OCI-LY1 (cell line): Measurements from ENCODE around the gene HNRNPC.

Source experiments
- H2AFZ ChIP-seq: fragments of 200-600 bp; sonication (generic), shearing (Covaris generic); 2 replicates; pipeline ENCODE4 v1.6.0; 2014; ENCODE audit warnings: antibody characterized with exemption, mild to moderate bottlenecking, low read length
- H3F3A ChIP-seq: fragments of 200-600 bp; sonication (generic), shearing (Covaris generic); 2 replicates; pipeline ENCODE4 v1.6.0; 2014; ENCODE audit warnings: mild to moderate bottlenecking, antibody characterized with exemption, low read length, moderate library complexity; ENCODE audit not compliant: insufficient read depth
- H3K27ac ChIP-seq: fragments of 200-600 bp; sonication (generic); 2 replicates; pipeline ENCODE4 v1.5.1; 2014; ENCODE audit warnings: low read length, mixed run types, mild to moderate bottlenecking, low read depth; ENCODE audit not compliant: poor library complexity, severe bottlenecking
- H3K27me3 ChIP-seq: fragments of 200-600 bp; sonication (generic); 2 replicates; pipeline ENCODE4 v1.6.0; 2014; ENCODE audit warnings: antibody characterized with exemption, mild to moderate bottlenecking, low read length, moderate library complexity; ENCODE audit not compliant: insufficient read depth
- H3K36me3 ChIP-seq: fragments of 200-600 bp; sonication (generic); 2 replicates; pipeline ENCODE4 v1.6.1; 2014; ENCODE audit warnings: mild to moderate bottlenecking, antibody characterized with exemption, low read length, moderate library complexity, mixed read lengths; ENCODE audit not compliant: insufficient read depth
- H3K4me1 ChIP-seq: fragments of 200-600 bp; sonication (generic); 2 replicates; pipeline ENCODE4 v1.5.1; 2014; ENCODE audit warnings: mild to moderate bottlenecking, low read length, moderate library complexity; ENCODE audit not compliant: insufficient read depth, severe bottlenecking
- H3K4me2 ChIP-seq: fragments of 200-600 bp; sonication (generic), shearing (Covaris generic); 2 replicates; pipeline ENCODE4 v1.6.1; 2014; ENCODE audit warnings: low read length
- H3K4me3 ChIP-seq: fragments of 200-600 bp; sonication (generic); 2 replicates; pipeline ENCODE4 v1.5.1; 2014; ENCODE audit warnings: low read length, low read depth, mild to moderate bottlenecking, mixed read lengths; ENCODE audit not compliant: poor library complexity, severe bottlenecking
- H3K79me2 ChIP-seq: fragments of 200-600 bp; shearing (Covaris generic); 2 replicates; pipeline ENCODE4 v1.6.1; 2016; ENCODE audit warnings: mixed run types, low read length, mixed read lengths; ENCODE audit not compliant: insufficient read depth
- H3K9ac ChIP-seq: fragments of 200-600 bp; sonication (generic), shearing (Covaris generic); 2 replicates; pipeline ENCODE4 v1.6.1; 2014; ENCODE audit warnings: mild to moderate bottlenecking, low read length, mixed read lengths
- H3K9me2 ChIP-seq: fragments of 200-600 bp; sonication (generic), shearing (Covaris generic); 2 replicates; pipeline ENCODE4 v1.6.1; 2014; ENCODE audit warnings: low read depth, mild to moderate bottlenecking, low read length, mixed read lengths
- H3K9me3 ChIP-seq: fragments of 200-600 bp; shearing (Covaris generic); 2 replicates; pipeline ENCODE4 v1.6.1; 2014; ENCODE audit warnings: low read length, mixed read lengths
- H4K20me1 ChIP-seq: fragments of 200-600 bp; sonication (generic), shearing (Covaris generic); 2 replicates; pipeline ENCODE4 v1.6.0; 2016; ENCODE audit warnings: mild to moderate bottlenecking, low read length; ENCODE audit not compliant: insufficient read depth
- CTCF ChIP-seq: fragments of 200-600 bp; sonication (generic), shearing (Covaris generic); IDR thresholded peaks from 2 replicates; pipeline ENCODE4 v1.5.1; 2017; ENCODE audit warnings: mild to moderate bottlenecking, antibody characterized with exemption, low read length, moderate library complexity, mixed read lengths
- EZH2 ChIP-seq: fragments of 200-600 bp; sonication (generic), shearing (Covaris generic); IDR thresholded peaks from 2 replicates; pipeline ENCODE4 v1.8.0; 2017; ENCODE audit warnings: borderline replicate concordance, mixed run types, mild to moderate bottlenecking, antibody characterized with exemption, low read length, moderate library complexity, mixed read lengths

HNRNPC gene

GRCh38 chr14:21201732-21202462 lies 67.3 kb downstream of the HNRNPC start:
- Histone ChIP-seq H4K20me1 (no peaks in the 10 kb centered on the region; the same call in 1 of the 2 replicates), H3K4me2 (no peak overlapping the region), H3F3A (peaks cover 13% of the 10 kb centered on the region; the same call in 1 of the 2 replicates)

GRCh38 chr14:21200752-21201461 lies 68.3 kb downstream of the HNRNPC start:
- TF ChIP-seq CTCF: no peak
- TF ChIP-seq EZH2: no peak
- 0 out of 2 replicates have a peak, but pooled peaks cover 5% of the 10 kb centered on the region for H3F3A ChIP-seq

More at GRCh38 chr14:21201732-21202462, 67.3 kb downstream of the HNRNPC start:
- Histone ChIP-seq H3K27ac (no peak overlapping the region), H3K36me3 (peaks cover 26% of the 10 kb centered on the region), H3K9ac (no peak overlapping the region), H3K9me3 (no peaks in the 10 kb centered on the region), H3K79me2 (no peaks in the 10 kb centered on the region), H3K4me1 (no peaks in the 10 kb centered on the region), H2AFZ (no peak overlapping the region), H3K4me3 (no peak overlapping the region), H3K27me3 (no peaks in the 10 kb centered on the region), H3K9me2 (no peaks in the 10 kb centered on the region)
- TF ChIP-seq EZH2 (no peak), CTCF (no peak)

GRCh38 chr14:21199611-21200560 lies 69.4 kb downstream of the HNRNPC start:
- TF ChIP-seq EZH2: no peak
- TF ChIP-seq CTCF: no peak
- Histone ChIP-seq H4K20me1 (no peaks in the 10 kb centered on the region; the same call in 1 of the 2 replicates), H3F3A (0 out of 2 replicates have a peak, but pooled peaks cover 5% of the 10 kb centered on the region), H3K27me3 (no peaks in the 10 kb centered on the region), H3K4me3 (no peak overlapping the region), H3K4me1 (no peaks in the 10 kb centered on the region), H3K36me3 (peaks cover 6% of the 10 kb centered on the region), H3K9me3 (no peaks in the 10 kb centered on the region), H2AFZ (no peak overlapping the region), H3K9ac (no peak overlapping the region), H3K79me2 (no peaks in the 10 kb centered on the region), H3K4me2 (no peak overlapping the region), H3K9me2 (no peaks in the 10 kb centered on the region), H3K27ac (no peak overlapping the region)

More at GRCh38 chr14:21200752-21201461, 68.3 kb downstream of the HNRNPC start:
- H3K36me3 ChIP-seq: peaks cover 16% of the 10 kb centered on the region
- H3K27ac ChIP-seq: no peak overlapping the region
- H3K9me3 ChIP-seq: no peaks in the 10 kb centered on the region
- no peaks in the 10 kb centered on the region for H3K27me3 ChIP-seq
- H4K20me1 ChIP-seq: no peaks in the 10 kb centered on the region; the same call in 1 of the 2 replicates
- H3K9me2 ChIP-seq: no peaks in the 10 kb centered on the region
- no peak overlapping the region for H3K4me2 ChIP-seq
- no peak overlapping the region for H2AFZ ChIP-seq
- H3K79me2 ChIP-seq: no peaks in the 10 kb centered on the region
- no peaks in the 10 kb centered on the region for H3K4me1 ChIP-seq
- no peak overlapping the region for H3K9ac ChIP-seq
- no peak overlapping the region for H3K4me3 ChIP-seq
